DND-41 (cell line): ENCODE results near the gene COG7.

ENCODE experiments used
- ATAC-seq: fragments of 200-7000 bp; cut with Tn5 transposase; 3 replicates; pipeline ENCODE4 v1.9.1; 2021; ENCODE audit warnings: low read depth; ENCODE audit not compliant: insufficient read depth
- DNase-seq: peaks from one replicate; pipeline ENCODE4 v3.0.0-alpha.2; 2020
- H2AFZ ChIP-seq: 2 replicates; pipeline ENCODE4 v1.6.0; 2012; ENCODE audit warnings: low read depth, low read length
- H3K27ac ChIP-seq: 2 replicates; pipeline ENCODE4 v1.5.1; 2012; ENCODE audit warnings: low read length, inconsistent platforms
- H3K27me3 ChIP-seq: fragments of 200-600 bp; sonication (generic); 2 replicates; pipeline ENCODE4 v1.6.0; 2012; ENCODE audit warnings: low read length, mild to moderate bottlenecking, inconsistent platforms; ENCODE audit not compliant: insufficient read depth, poor library complexity
- H3K36me3 ChIP-seq: 2 replicates; pipeline ENCODE4 v1.5.1; 2012; ENCODE audit warnings: low read length, inconsistent platforms; ENCODE audit not compliant: insufficient read depth
- H3K4me1 ChIP-seq: 2 replicates; pipeline ENCODE4 v1.5.1; 2012; ENCODE audit warnings: mild to moderate bottlenecking, low read length; ENCODE audit not compliant: insufficient read depth
- H3K4me2 ChIP-seq: 2 replicates; pipeline ENCODE4 v1.6.0; 2012; ENCODE audit warnings: mild to moderate bottlenecking, moderate library complexity, low read length, inconsistent platforms; ENCODE audit not compliant: insufficient read depth
- H3K4me3 ChIP-seq, 2 experiments: fragments of 200-600 bp in 1 of 2; shearing (Covaris generic) in 1 of 2; 2 replicates each; pipeline ENCODE4 v1.5.1; 2012 to 2016; ENCODE audit warnings: inconsistent platforms in 2 of 2, low read length in 2 of 2, mild to moderate bottlenecking in 2 of 2, low read depth in 1 of 2, moderate library complexity in 1 of 2
- H3K79me2 ChIP-seq: 2 replicates; pipeline ENCODE4 v1.6.0; 2012; ENCODE audit warnings: low read length, inconsistent platforms; ENCODE audit not compliant: insufficient read depth
- H3K9ac ChIP-seq: 2 replicates; pipeline ENCODE4 v1.6.0; 2012; ENCODE audit warnings: low read depth, mild to moderate bottlenecking, inconsistent platforms, low read length, moderate library complexity
- H3K9me3 ChIP-seq: 2 replicates; pipeline ENCODE4 v1.5.1; 2012; ENCODE audit warnings: low read length, moderate library complexity, mild to moderate bottlenecking, inconsistent platforms; ENCODE audit not compliant: insufficient read depth, severe bottlenecking
- H4K20me1 ChIP-seq: 2 replicates; pipeline ENCODE4 v1.6.0; 2012; ENCODE audit warnings: low read length; ENCODE audit not compliant: insufficient read depth
- EZH2 ChIP-seq: IDR thresholded peaks from 3 replicates; pipeline ENCODE4 v1.6.1; 2012; ENCODE audit warnings: borderline replicate concordance, low read depth, mild to moderate bottlenecking, moderate library complexity, low read length, inconsistent platforms; ENCODE audit not compliant: severe bottlenecking
- TF ChIP-seq, protein P1 (sequence below): IDR thresholded peaks from 2 replicates; pipeline ENCODE4 v1.5.1; 2012; ENCODE audit warnings: borderline replicate concordance, low read length, moderate library complexity, mild to moderate bottlenecking; ENCODE audit not compliant: poor library complexity, severe bottlenecking; ENCODE audit errors: extremely low read depth

COG7 gene

DNA sequence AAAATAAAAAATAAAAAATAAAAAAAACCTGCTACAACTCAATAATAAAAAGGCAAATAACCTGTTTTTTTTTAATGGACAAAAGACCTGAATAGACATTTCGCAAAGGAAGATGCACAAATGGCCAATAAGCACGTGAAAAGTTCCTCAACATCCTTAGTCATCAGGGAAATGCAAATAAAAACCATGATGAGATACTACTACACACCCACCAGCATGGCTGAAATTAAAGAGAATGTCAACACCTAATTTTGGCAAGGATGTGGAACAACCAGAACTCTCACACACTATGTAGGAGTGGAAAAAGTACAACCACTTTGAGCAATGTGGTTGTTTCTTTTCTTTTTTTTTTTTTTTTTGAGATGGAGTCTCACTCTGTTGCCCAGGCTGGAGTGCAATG, 24.6 kb downstream of the COG7 start:
- no peak overlapping the region for H3K4me2 ChIP-seq
- H3K4me1 ChIP-seq: no peaks in the 10 kb centered on the region
- H3K36me3 ChIP-seq: peaks cover 42% of the 10 kb centered on the region
- no peak overlapping the region for H3K4me3 ChIP-seq
- no peaks in the 10 kb centered on the region for H3K79me2 ChIP-seq
- no peak overlapping the region for H3K27ac ChIP-seq
- H2AFZ ChIP-seq: no peak overlapping the region
- no peak for DNase-seq
- no peaks in the 10 kb centered on the region for H4K20me1 ChIP-seq
- H3K9ac ChIP-seq: no peak overlapping the region
- TF ChIP-seq EZH2: no peak
- TF ChIP-seq, protein P1, sequence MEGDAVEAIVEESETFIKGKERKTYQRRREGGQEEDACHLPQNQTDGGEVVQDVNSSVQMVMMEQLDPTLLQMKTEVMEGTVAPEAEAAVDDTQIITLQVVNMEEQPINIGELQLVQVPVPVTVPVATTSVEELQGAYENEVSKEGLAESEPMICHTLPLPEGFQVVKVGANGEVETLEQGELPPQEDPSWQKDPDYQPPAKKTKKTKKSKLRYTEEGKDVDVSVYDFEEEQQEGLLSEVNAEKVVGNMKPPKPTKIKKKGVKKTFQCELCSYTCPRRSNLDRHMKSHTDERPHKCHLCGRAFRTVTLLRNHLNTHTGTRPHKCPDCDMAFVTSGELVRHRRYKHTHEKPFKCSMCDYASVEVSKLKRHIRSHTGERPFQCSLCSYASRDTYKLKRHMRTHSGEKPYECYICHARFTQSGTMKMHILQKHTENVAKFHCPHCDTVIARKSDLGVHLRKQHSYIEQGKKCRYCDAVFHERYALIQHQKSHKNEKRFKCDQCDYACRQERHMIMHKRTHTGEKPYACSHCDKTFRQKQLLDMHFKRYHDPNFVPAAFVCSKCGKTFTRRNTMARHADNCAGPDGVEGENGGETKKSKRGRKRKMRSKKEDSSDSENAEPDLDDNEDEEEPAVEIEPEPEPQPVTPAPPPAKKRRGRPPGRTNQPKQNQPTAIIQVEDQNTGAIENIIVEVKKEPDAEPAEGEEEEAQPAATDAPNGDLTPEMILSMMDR: no peak
- ATAC-seq: no peak
- H3K9me3 ChIP-seq: no peaks in the 10 kb centered on the region
- no peaks in the 10 kb centered on the region for H3K27me3 ChIP-seq

DNA sequence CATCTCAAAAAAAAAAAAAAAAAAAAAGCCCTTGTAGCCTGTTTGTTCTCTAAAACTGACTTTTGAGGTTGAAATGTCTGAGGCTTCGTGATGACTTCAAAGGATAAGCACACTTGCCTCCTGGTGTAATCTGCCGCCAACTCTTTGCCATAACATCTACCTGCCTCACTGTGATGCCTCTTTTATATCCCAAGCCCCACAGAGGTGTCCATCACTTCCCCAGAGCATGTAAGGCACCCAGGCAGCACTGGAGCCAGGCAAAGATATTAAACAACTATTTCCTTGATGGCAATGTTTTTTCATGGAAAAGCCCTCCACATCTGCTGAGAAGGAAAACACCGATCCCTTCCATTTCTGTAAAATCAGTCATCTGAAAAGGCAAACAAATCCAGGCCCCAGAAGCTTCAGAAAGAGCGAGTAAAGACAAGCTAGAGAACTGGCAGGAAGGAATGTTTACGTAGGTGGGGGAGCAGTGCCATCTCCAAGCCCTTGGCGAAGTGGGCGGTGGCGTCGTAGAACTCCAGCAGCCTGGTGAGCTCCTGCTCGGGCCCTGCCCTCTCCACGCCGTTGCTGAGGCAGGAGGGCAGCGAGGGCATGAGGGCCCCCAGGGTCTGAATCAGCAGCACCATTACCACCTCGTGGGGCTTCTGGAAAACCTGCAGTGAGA, 28.6 kb downstream of the COG7 start:
- Histone ChIP-seq H3K9me3 (no peaks in the 10 kb centered on the region), H3K4me2 (no peak overlapping the region), H3K27ac (no peak overlapping the region), H3K4me1 (no peaks in the 10 kb centered on the region), H3K4me3 (no peak overlapping the region), H3K36me3 (peaks cover 16% of the 10 kb centered on the region; the same call in 1 of the 2 replicates), H4K20me1 (no peaks in the 10 kb centered on the region), H3K9ac (no peak overlapping the region), H3K79me2 (no peaks in the 10 kb centered on the region), H3K27me3 (no peaks in the 10 kb centered on the region), H2AFZ (no peak overlapping the region)
- no peak for DNase-seq
- ATAC-seq: no peak
- no peak for TF ChIP-seq EZH2
- TF ChIP-seq, protein P1: no peak

DNA sequence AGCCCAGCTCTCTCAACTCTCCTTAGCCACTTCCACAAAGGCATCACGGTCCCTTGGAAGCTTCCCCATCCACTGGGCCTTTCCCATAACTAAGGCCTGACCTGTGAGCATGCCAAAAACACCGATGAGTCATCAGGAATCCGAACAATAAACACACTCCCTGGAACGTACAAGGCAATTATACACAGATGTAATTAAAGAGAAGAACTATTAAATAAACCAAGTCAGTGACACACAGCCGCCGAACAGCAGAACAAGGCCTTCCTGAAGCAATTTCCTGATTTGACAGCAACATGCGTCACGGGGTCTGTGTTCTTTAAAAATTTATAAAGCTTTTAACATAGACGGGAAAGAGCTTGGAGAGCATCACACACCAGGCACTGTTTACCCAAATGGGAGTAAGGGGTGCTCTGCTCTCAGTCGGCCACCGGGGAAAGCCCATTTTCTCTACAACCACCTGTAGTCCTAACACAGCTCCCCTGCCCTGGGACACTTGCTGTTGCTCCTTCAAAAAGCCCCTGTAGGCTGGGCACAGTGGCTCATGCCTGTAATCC, 29.4 kb downstream of the COG7 start:
- Histone ChIP-seq H3K9me3 (no peaks in the 10 kb centered on the region), H3K9ac (no peak overlapping the region), H3K36me3 (peaks cover 10% of the 10 kb centered on the region; the same call in 1 of the 2 replicates), H3K79me2 (no peaks in the 10 kb centered on the region), H3K27me3 (no peaks in the 10 kb centered on the region), H3K27ac (no peak overlapping the region), H2AFZ (no peak overlapping the region), H3K4me3 (no peak overlapping the region), H4K20me1 (no peaks in the 10 kb centered on the region), H3K4me2 (no peak overlapping the region), H3K4me1 (no peaks in the 10 kb centered on the region)
- TF ChIP-seq, protein P1: no peak
- no peak for TF ChIP-seq EZH2
- DNase-seq: no peak
- ATAC-seq: no peak
